HEK293 (cell line): ENCODE measurements around the gene CSK.
A peak's percentile ranks its signal among the peaks of the same experiment; 100 is the strongest.

Source experiments
- AEBP2 ChIP-seq: fragments of 450-650 bp; formaldehyde crosslinking; IDR thresholded peaks from 2 replicates; pipeline ENCODE4 v1.5.1; 2016; ENCODE audit warnings: missing biosample characterization, missing genetic modification characterization, borderline replicate concordance
- BCL11A ChIP-seq: fragments of 450-650 bp; formaldehyde crosslinking; IDR thresholded peaks from 2 replicates; pipeline ENCODE4 v1.5.1; 2016; ENCODE audit warnings: low read depth, missing biosample characterization, missing genetic modification characterization
- CTCF ChIP-seq: fragments of 450-650 bp; formaldehyde crosslinking; IDR thresholded peaks from 2 replicates; pipeline ENCODE4 v1.5.1; 2016; ENCODE audit warnings: missing biosample characterization, missing genetic modification characterization
- GFI1B ChIP-seq: fragments of 450-650 bp; formaldehyde crosslinking; IDR thresholded peaks from 2 replicates; pipeline ENCODE4 v1.5.1; 2016; ENCODE audit warnings: missing biosample characterization, missing genetic modification characterization
- KLF1 ChIP-seq: fragments of 450-650 bp; formaldehyde crosslinking; IDR thresholded peaks from 2 replicates; pipeline ENCODE4 v1.5.1; 2016; ENCODE audit warnings: missing biosample characterization, missing genetic modification characterization
- KLF10 ChIP-seq: fragments of 450-650 bp; IDR thresholded peaks from 2 replicates; pipeline ENCODE4 v1.5.1; 2018; ENCODE audit warnings: missing biosample characterization, mild to moderate bottlenecking, missing genetic modification characterization
- RBAK ChIP-seq: fragments of 450-650 bp; formaldehyde crosslinking; IDR thresholded peaks from 2 replicates; pipeline ENCODE4 v1.5.1; 2016; ENCODE audit warnings: missing biosample characterization, missing genetic modification characterization
- SP2 ChIP-seq: fragments of 450-650 bp; formaldehyde crosslinking; IDR thresholded peaks from 2 replicates; pipeline ENCODE4 v1.5.1; 2016; ENCODE audit warnings: missing biosample characterization, missing genetic modification characterization
- SP7 ChIP-seq: fragments of 450-650 bp; formaldehyde crosslinking; IDR thresholded peaks from 2 replicates; pipeline ENCODE4 v1.5.1; 2016; ENCODE audit warnings: missing biosample characterization, missing genetic modification characterization
- TRIM28 ChIP-seq: IDR thresholded peaks from 2 replicates; pipeline ENCODE4 v1.6.1; 2011; ENCODE audit warnings: low read length, control low read depth, borderline replicate concordance
- WT1 ChIP-seq: fragments of 450-650 bp; formaldehyde crosslinking; IDR thresholded peaks from 2 replicates; pipeline ENCODE4 v1.5.1; 2016; ENCODE audit warnings: missing biosample characterization, missing genetic modification characterization
- ZBTB1 ChIP-seq: fragments of 450-650 bp; formaldehyde crosslinking; IDR thresholded peaks from 2 replicates; pipeline ENCODE4 v1.5.1; 2016; ENCODE audit warnings: missing biosample characterization, missing genetic modification characterization
- ZBTB17 ChIP-seq: fragments of 450-650 bp; formaldehyde crosslinking; IDR thresholded peaks from 2 replicates; pipeline ENCODE4 v1.5.1; 2016; ENCODE audit warnings: missing biosample characterization, missing genetic modification characterization
- ZBTB48 ChIP-seq: fragments of 450-650 bp; formaldehyde crosslinking; IDR thresholded peaks from 2 replicates; pipeline ENCODE4 v1.5.1; 2016; ENCODE audit warnings: missing biosample characterization, missing genetic modification characterization
- ZFHX2 ChIP-seq: fragments of 450-650 bp; formaldehyde crosslinking; conservative IDR thresholded peaks from 2 replicates; pipeline ENCODE4 v1.5.1; 2016; ENCODE audit warnings: missing biosample characterization, missing genetic modification characterization
- ZNF138 ChIP-seq: fragments of 450-650 bp; formaldehyde crosslinking; IDR thresholded peaks from 2 replicates; pipeline ENCODE4 v1.5.1; 2016; ENCODE audit warnings: missing biosample characterization, missing genetic modification characterization, borderline replicate concordance
- ZNF292 ChIP-seq: fragments of 450-650 bp; formaldehyde crosslinking; IDR thresholded peaks from 2 replicates; pipeline ENCODE4 v1.5.1; 2016; ENCODE audit warnings: low read depth, missing biosample characterization, missing genetic modification characterization, borderline replicate concordance
- ZNF394 ChIP-seq: fragments of 450-650 bp; formaldehyde crosslinking; IDR thresholded peaks from 2 replicates; pipeline ENCODE4 v1.5.1; 2016; ENCODE audit warnings: missing biosample characterization, missing genetic modification characterization, mild to moderate bottlenecking, moderate library complexity, borderline replicate concordance
- ZNF449 ChIP-seq: fragments of 450-650 bp; formaldehyde crosslinking; IDR thresholded peaks from 2 replicates; pipeline ENCODE4 v1.5.1; 2017; ENCODE audit warnings: missing biosample characterization, mild to moderate bottlenecking, missing genetic modification characterization, moderate library complexity
- ZNF488 ChIP-seq: fragments of 450-650 bp; formaldehyde crosslinking; IDR thresholded peaks from 2 replicates; pipeline ENCODE4 v1.5.1; 2016; ENCODE audit warnings: missing biosample characterization, missing genetic modification characterization
- ZNF501 ChIP-seq: fragments of 450-650 bp; formaldehyde crosslinking; IDR thresholded peaks from 2 replicates; pipeline ENCODE4 v1.5.1; 2016; ENCODE audit warnings: missing biosample characterization, missing genetic modification characterization
- ZNF629 ChIP-seq: fragments of 450-650 bp; formaldehyde crosslinking; IDR thresholded peaks from 2 replicates; pipeline ENCODE4 v1.5.1; 2017; ENCODE audit warnings: missing biosample characterization, missing genetic modification characterization
- ZNF791 ChIP-seq: fragments of 450-650 bp; formaldehyde crosslinking; IDR thresholded peaks from 2 replicates; pipeline ENCODE4 v1.5.1; 2016; ENCODE audit warnings: missing biosample characterization, missing genetic modification characterization
- ZSCAN30 ChIP-seq: fragments of 450-650 bp; IDR thresholded peaks from 2 replicates; pipeline ENCODE4 v1.5.1; 2018; ENCODE audit warnings: missing biosample characterization, mild to moderate bottlenecking, missing genetic modification characterization, moderate library complexity
- TF ChIP-seq, protein P1 (sequence below): fragments of 450-650 bp; formaldehyde crosslinking; IDR thresholded peaks from 2 replicates; pipeline ENCODE4 v1.5.1; 2016; ENCODE audit warnings: missing biosample characterization, missing genetic modification characterization
- TF ChIP-seq, protein P2 (sequence below): fragments of 450-650 bp; formaldehyde crosslinking; IDR thresholded peaks from 2 replicates; pipeline ENCODE4 v1.5.1; 2016; ENCODE audit warnings: missing biosample characterization, missing genetic modification characterization

Gene CSK

GRCh38 chr15:74787251-74788041 lies 5.6 kb downstream of the CSK start (continued):
- no peak for TF ChIP-seq BCL11A (tag by site-specific recombination)
- peak; percentile 21; the same call in 1 of the 2 replicates for TF ChIP-seq ZBTB48 (tag by site-specific recombination)
- TF ChIP-seq ZNF629 (tag by site-specific recombination) = peak; percentile 48
- peak; percentile 60; the same call in 1 of the 2 replicates for TF ChIP-seq TRIM28
- TF ChIP-seq ZNF138 (tag by site-specific recombination) = no peak
- TF ChIP-seq ZNF501 (tag by site-specific recombination) = no peak
- TF ChIP-seq, protein P1, sequence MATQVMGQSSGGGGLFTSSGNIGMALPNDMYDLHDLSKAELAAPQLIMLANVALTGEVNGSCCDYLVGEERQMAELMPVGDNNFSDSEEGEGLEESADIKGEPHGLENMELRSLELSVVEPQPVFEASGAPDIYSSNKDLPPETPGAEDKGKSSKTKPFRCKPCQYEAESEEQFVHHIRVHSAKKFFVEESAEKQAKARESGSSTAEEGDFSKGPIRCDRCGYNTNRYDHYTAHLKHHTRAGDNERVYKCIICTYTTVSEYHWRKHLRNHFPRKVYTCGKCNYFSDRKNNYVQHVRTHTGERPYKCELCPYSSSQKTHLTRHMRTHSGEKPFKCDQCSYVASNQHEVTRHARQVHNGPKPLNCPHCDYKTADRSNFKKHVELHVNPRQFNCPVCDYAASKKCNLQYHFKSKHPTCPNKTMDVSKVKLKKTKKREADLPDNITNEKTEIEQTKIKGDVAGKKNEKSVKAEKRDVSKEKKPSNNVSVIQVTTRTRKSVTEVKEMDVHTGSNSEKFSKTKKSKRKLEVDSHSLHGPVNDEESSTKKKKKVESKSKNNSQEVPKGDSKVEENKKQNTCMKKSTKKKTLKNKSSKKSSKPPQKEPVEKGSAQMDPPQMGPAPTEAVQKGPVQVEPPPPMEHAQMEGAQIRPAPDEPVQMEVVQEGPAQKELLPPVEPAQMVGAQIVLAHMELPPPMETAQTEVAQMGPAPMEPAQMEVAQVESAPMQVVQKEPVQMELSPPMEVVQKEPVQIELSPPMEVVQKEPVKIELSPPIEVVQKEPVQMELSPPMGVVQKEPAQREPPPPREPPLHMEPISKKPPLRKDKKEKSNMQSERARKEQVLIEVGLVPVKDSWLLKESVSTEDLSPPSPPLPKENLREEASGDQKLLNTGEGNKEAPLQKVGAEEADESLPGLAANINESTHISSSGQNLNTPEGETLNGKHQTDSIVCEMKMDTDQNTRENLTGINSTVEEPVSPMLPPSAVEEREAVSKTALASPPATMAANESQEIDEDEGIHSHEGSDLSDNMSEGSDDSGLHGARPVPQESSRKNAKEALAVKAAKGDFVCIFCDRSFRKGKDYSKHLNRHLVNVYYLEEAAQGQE (tag by site-specific recombination) = 0 out of 2 replicates have a peak, but pooled peaks have one; percentile 31
- TF ChIP-seq ZNF791 (tag by site-specific recombination) = no peak
- TF ChIP-seq ZBTB1 (tag by site-specific recombination) = no peak
- no peak for TF ChIP-seq ZNF488
- TF ChIP-seq AEBP2 (tag by site-specific recombination) = no peak
- TF ChIP-seq ZBTB17 = peak; percentile 100
- TF ChIP-seq RBAK = no peak
- no peak for TF ChIP-seq WT1 (tag by site-specific recombination)
- TF ChIP-seq ZSCAN30 = peak; percentile 76
- TF ChIP-seq SP2 (tag by site-specific recombination) = peak; percentile 43
- TF ChIP-seq GFI1B (tag by site-specific recombination) = no peak
- TF ChIP-seq, protein P2, sequence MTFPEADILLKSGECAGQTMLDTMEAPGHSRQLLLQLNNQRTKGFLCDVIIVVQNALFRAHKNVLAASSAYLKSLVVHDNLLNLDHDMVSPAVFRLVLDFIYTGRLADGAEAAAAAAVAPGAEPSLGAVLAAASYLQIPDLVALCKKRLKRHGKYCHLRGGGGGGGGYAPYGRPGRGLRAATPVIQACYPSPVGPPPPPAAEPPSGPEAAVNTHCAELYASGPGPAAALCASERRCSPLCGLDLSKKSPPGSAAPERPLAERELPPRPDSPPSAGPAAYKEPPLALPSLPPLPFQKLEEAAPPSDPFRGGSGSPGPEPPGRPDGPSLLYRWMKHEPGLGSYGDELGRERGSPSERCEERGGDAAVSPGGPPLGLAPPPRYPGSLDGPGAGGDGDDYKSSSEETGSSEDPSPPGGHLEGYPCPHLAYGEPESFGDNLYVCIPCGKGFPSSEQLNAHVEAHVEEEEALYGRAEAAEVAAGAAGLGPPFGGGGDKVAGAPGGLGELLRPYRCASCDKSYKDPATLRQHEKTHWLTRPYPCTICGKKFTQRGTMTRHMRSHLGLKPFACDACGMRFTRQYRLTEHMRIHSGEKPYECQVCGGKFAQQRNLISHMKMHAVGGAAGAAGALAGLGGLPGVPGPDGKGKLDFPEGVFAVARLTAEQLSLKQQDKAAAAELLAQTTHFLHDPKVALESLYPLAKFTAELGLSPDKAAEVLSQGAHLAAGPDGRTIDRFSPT = no peak
- TF ChIP-seq ZNF292 (tag by site-specific recombination) = no peak
- peak; percentile 74 for TF ChIP-seq SP7 (tag by site-specific recombination)
- TF ChIP-seq CTCF = peak; percentile 89
- peak; percentile 52; the same call in 1 of the 2 replicates for TF ChIP-seq ZNF449 (tag by site-specific recombination)
- 0 out of 2 replicates have a peak, but pooled peaks have one; percentile 91 for TF ChIP-seq ZFHX2 (tag by site-specific recombination)
- peak; percentile 33 for TF ChIP-seq KLF10
- TF ChIP-seq ZNF394 (tag by site-specific recombination) = peak; percentile 31; the same call in 1 of the 2 replicates
- TF ChIP-seq KLF1 = 0 out of 2 replicates have a peak, but pooled peaks have one; percentile 25
